Endodermal cell (in vitro differentiated cells): ENCODE data around the gene HEPN1. TPM values are rescaled to one million over a fixed set of nuclear protein-coding genes. Genes with fewer than 3 reads are reported as not detected.

ENCODE experiments used
- DNase-seq: peaks from one replicate; pipeline ENCODE4 v3.0.0-alpha.2; 2017
- H3K27ac ChIP-seq: 2 replicates; pipeline ENCODE4 v1.5.1; 2013; ENCODE audit warnings: mild to moderate bottlenecking, low read depth, low read length, moderate library complexity
- H3K27me3 ChIP-seq: 2 replicates; pipeline ENCODE4 v1.6.1; 2013; ENCODE audit warnings: mild to moderate bottlenecking, low read length, moderate library complexity; ENCODE audit not compliant: insufficient read depth, control insufficient read depth, poor library complexity, severe bottlenecking
- H3K36me3 ChIP-seq: 2 replicates; pipeline ENCODE4 v1.7.0; 2013; ENCODE audit warnings: mild to moderate bottlenecking, low read length, moderate library complexity; ENCODE audit not compliant: control insufficient read depth, insufficient read depth
- H3K4me1 ChIP-seq: one replicate; pipeline ENCODE4 v1.7.0; 2013; ENCODE audit warnings: low read length; ENCODE audit not compliant: control insufficient read depth, insufficient read depth
- H3K4me3 ChIP-seq: 2 replicates; pipeline ENCODE4 v1.5.1; 2013; ENCODE audit warnings: mild to moderate bottlenecking, low read length, moderate library complexity
- H3K9ac ChIP-seq: 2 replicates; pipeline ENCODE4 v1.6.1; 2013; ENCODE audit warnings: mild to moderate bottlenecking, low read length, moderate library complexity; ENCODE audit not compliant: poor library complexity, severe bottlenecking; ENCODE audit errors: extremely low read depth
- H3K9me3 ChIP-seq: 2 replicates; pipeline ENCODE4 v1.6.1; 2013; ENCODE audit warnings: mild to moderate bottlenecking, low read length, moderate library complexity; ENCODE audit not compliant: control insufficient read depth
- H3K27ac Mint-ChIP-seq: 2 replicates; pipeline ENCODE4 v1.8.0; 2020; ENCODE audit warnings: mixed read lengths
- H3K27me3 Mint-ChIP-seq: 2 replicates; pipeline ENCODE4 v1.8.0; 2021; ENCODE audit warnings: mild to moderate bottlenecking, mixed read lengths; ENCODE audit not compliant: insufficient read depth
- H3K36me3 Mint-ChIP-seq: 2 replicates; pipeline ENCODE4 v1.8.0; 2020; ENCODE audit warnings: low read depth, mixed read lengths
- H3K4me1 Mint-ChIP-seq: 2 replicates; pipeline ENCODE4 v1.8.0; 2020; ENCODE audit warnings: mixed read lengths
- H3K4me3 Mint-ChIP-seq: 2 replicates; pipeline ENCODE4 v1.8.0; 2020; ENCODE audit warnings: mild to moderate bottlenecking, moderate library complexity, mixed read lengths
- H3K9me3 Mint-ChIP-seq: 2 replicates; pipeline ENCODE4 v1.8.0; 2020; ENCODE audit warnings: mild to moderate bottlenecking, mixed read lengths
- CTCF ChIP-seq: fragments of 200-600 bp; sonication (generic); conservative IDR thresholded peaks from 2 replicates; pipeline ENCODE4 v1.5.0; 2021; ENCODE audit warnings: antibody characterized with exemption, mild to moderate bottlenecking
- WGBS, 2 experiments: methylation state at CpG; one replicate each; pipeline versions ENCODE4 v1.1.5 to v1.1.7; 2013; ENCODE audit warnings: missing lambda C conversion rate in 2 of 2, mixed read lengths in 1 of 2; ENCODE audit not compliant: insufficient coverage in 1 of 2, insufficient read length in 1 of 2; 5-methylcytosine and 5-hydroxymethylcytosine counted together
- total RNA-seq, 2 donors: library from RNA; stranded (reverse); fragmentation: NEBNext Ultra II Directional in 1 of 2; extraction: Animal tissue kit (Norgen Biotek cat#: 25700) in 1 of 2; gene quantifications; 2 replicates in 1 of 2; 3 replicates in 1 of 2; pipeline ENCODE4 v1.2.1, GENCODE V29; 2021

The HEPN1 gene
- total RNA-seq, 2 donors from 2014 or later = not detected

GRCh38 chr11:124875943-124876817 is 42.9 kb upstream of the HEPN1 start:
- H3K4me1 ChIP-seq = no peaks in the 10 kb centered on the region
- no peaks in the 10 kb centered on the region for H3K9me3 ChIP-seq
- DNase-seq = peak; percentile 97
- peaks cover 57% of the 10 kb centered on the region for H3K27me3 Mint-ChIP-seq
- H3K36me3 ChIP-seq = no peaks in the 10 kb centered on the region
- H3K4me3 ChIP-seq = peak overlapping the region; percentile 83
- TF ChIP-seq CTCF = peak; percentile 86
- peak overlapping the region; percentile 73 for H3K4me3 Mint-ChIP-seq
- peaks cover 57% of the 10 kb centered on the region for H3K27me3 ChIP-seq
- H3K9me3 Mint-ChIP-seq = no peaks in the 10 kb centered on the region
- peaks cover 12% of the 10 kb centered on the region for H3K4me1 Mint-ChIP-seq
- WGBS, 2 experiments = 0 to 1% methylated on average over 12 to 69 of the region's 69 CpGs
- H3K9ac ChIP-seq = peak overlapping the region; percentile 55
- peaks cover 2% of the 10 kb centered on the region for H3K36me3 Mint-ChIP-seq
- peak overlapping the region; percentile 95 for H3K27ac Mint-ChIP-seq
- peak overlapping the region; percentile 88 for H3K27ac ChIP-seq

- peaks cover 48% of the 10 kb centered on the region for H3K27me3 Mint-ChIP-seq
- H3K9me3 ChIP-seq = no peaks in the 10 kb centered on the region
- H3K27ac Mint-ChIP-seq = peak overlapping the region; percentile 95
- H3K4me3 Mint-ChIP-seq = peak overlapping the region; percentile 73
- no peaks in the 10 kb centered on the region for H3K9me3 Mint-ChIP-seq
- H3K4me1 Mint-ChIP-seq = peaks cover 12% of the 10 kb centered on the region
- H3K36me3 ChIP-seq = no peaks in the 10 kb centered on the region
- DNase-seq = peak; percentile 77
- peak overlapping the region; percentile 55 for H3K9ac ChIP-seq
- no peak overlapping the region for H3K27ac ChIP-seq
- WGBS, 2 experiments = 59 to 64% methylated on average over 18 to 30 of the region's 30 CpGs
- no peaks in the 10 kb centered on the region for H3K4me1 ChIP-seq
- peaks cover 2% of the 10 kb centered on the region for H3K36me3 Mint-ChIP-seq
- peaks cover 49% of the 10 kb centered on the region for H3K27me3 ChIP-seq
- peak overlapping the region; percentile 83 for H3K4me3 ChIP-seq
- no peak for TF ChIP-seq CTCF
Measured at GRCh38 chr11:124876818-124877630, 42.0 kb upstream of the HEPN1 start.

- H3K4me1 Mint-ChIP-seq = peaks cover 12% of the 10 kb centered on the region
- no peak overlapping the region for H3K27ac Mint-ChIP-seq
- peaks cover 43% of the 10 kb centered on the region for H3K27me3 Mint-ChIP-seq
- no peak for TF ChIP-seq CTCF
- no peak overlapping the region for H3K9ac ChIP-seq
- 89% methylated on average over 9 of the region's 10 CpGs; no CpG with 5 or more reads in 1 of the 2 experiments for WGBS, 2 experiments
- no peak overlapping the region for H3K4me3 ChIP-seq
- H3K36me3 ChIP-seq = no peaks in the 10 kb centered on the region
- H3K27me3 ChIP-seq = peaks cover 43% of the 10 kb centered on the region
- no peaks in the 10 kb centered on the region for H3K4me1 ChIP-seq
- no peaks in the 10 kb centered on the region for H3K9me3 Mint-ChIP-seq
- no peaks in the 10 kb centered on the region for H3K9me3 ChIP-seq
- H3K36me3 Mint-ChIP-seq = peaks cover 2% of the 10 kb centered on the region
- H3K4me3 Mint-ChIP-seq = peak overlapping the region; percentile 73
- no peak for DNase-seq
- no peak overlapping the region for H3K27ac ChIP-seq
Measured at GRCh38 chr11:124877631-124877909, 41.5 kb upstream of the HEPN1 start.
